AG09319 (cell line): ENCODE data around the gene GRID2IP.
"Not testable (repeated sequence)": the region's sequence is repeated elsewhere in the genome, so short reads cannot be mapped to it uniquely, and the experiment has no call there.

ENCODE experiments used
- DNase-seq: peaks from one replicate; pipeline ENCODE4 v3.0.0-alpha.2; 2010; ENCODE audit warnings: low read depth; ENCODE audit errors: extremely low read depth
- TF ChIP-seq, protein P1 (sequence below): IDR thresholded peaks from 2 replicates; pipeline ENCODE4 v1.5.1; 2011; ENCODE audit warnings: low read depth, mild to moderate bottlenecking, inconsistent platforms, low read length, moderate library complexity

The GRID2IP gene

DNA sequence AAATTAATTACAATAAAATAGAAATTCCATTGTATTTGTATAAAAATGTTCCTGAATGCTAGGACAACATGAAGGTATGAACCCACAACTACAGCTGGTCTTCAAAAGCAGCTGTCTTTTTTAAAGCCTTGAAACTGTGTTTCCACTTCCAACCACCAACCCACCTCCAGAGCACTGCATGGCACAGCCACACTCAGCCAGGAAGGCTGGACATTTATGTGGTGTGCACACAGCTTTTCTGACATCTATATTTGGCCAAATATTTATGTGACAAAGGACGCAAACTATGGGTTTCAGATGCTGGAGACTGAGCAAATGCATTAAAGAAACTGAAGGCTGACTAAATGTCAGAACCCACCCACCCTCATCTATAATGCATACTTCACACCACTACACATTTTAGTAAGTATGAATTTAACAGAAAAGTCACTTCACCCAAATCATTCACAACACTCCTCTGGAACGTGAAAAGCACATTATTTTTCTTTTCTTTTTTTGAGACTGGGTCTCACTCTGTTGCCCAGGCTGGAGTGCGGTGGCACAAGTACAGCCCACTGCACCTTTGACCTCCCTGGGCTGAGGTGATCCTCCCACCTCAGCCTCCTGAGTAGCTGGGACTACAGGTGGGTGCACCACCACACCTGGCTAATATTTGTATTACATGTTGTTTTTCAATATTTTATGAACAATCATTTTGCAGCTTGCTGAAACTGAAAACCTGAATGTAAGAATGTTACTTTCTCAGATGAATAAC is 75.7 kb downstream of the GRID2IP start:
- TF ChIP-seq, protein P1, sequence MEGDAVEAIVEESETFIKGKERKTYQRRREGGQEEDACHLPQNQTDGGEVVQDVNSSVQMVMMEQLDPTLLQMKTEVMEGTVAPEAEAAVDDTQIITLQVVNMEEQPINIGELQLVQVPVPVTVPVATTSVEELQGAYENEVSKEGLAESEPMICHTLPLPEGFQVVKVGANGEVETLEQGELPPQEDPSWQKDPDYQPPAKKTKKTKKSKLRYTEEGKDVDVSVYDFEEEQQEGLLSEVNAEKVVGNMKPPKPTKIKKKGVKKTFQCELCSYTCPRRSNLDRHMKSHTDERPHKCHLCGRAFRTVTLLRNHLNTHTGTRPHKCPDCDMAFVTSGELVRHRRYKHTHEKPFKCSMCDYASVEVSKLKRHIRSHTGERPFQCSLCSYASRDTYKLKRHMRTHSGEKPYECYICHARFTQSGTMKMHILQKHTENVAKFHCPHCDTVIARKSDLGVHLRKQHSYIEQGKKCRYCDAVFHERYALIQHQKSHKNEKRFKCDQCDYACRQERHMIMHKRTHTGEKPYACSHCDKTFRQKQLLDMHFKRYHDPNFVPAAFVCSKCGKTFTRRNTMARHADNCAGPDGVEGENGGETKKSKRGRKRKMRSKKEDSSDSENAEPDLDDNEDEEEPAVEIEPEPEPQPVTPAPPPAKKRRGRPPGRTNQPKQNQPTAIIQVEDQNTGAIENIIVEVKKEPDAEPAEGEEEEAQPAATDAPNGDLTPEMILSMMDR, result no peak
- DNase-seq, result no peak

DNA sequence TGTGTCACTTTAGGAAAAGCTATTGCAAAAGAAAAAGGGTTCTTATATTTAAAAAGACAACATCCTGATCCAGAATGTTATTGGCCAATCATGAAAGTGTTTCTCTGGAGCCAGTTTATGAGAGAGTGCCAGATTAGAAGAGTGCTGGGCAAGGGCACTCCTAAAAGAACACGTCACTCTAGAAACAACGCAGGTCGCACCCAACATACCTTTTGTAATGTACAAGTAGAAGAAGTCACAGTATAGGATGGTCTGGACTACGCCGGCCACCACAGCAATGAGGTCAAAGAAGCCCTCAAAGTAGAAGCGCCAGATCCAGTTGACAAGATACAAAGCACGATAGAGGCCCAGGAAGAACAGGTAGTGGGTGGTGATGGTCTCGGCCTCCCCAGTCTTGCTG is 85.4 kb downstream of the GRID2IP start:
- no peak for DNase-seq
- TF ChIP-seq, protein P1, result no peak

DNA sequence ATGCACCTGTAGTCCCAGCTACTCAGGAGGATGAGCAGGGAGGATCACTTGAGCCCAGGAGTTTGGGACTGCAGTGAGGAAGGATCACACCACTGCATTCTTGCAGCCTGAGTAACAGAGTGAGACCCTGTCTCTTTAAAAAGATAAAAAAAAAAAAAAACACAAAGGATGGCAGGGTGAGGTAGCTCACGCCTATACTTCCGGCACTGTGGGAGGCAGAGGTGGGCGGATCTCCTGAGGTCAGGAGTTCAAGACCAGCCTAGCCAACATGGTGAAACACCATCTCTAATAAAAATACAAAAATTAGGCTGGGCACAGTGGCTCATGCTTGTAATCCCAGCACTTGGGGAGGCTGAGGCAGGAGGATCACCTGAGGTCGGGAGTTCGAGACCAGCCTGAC is 87.7 kb downstream of the GRID2IP start:
- DNase-seq, result not testable (repeated sequence)

DNA sequence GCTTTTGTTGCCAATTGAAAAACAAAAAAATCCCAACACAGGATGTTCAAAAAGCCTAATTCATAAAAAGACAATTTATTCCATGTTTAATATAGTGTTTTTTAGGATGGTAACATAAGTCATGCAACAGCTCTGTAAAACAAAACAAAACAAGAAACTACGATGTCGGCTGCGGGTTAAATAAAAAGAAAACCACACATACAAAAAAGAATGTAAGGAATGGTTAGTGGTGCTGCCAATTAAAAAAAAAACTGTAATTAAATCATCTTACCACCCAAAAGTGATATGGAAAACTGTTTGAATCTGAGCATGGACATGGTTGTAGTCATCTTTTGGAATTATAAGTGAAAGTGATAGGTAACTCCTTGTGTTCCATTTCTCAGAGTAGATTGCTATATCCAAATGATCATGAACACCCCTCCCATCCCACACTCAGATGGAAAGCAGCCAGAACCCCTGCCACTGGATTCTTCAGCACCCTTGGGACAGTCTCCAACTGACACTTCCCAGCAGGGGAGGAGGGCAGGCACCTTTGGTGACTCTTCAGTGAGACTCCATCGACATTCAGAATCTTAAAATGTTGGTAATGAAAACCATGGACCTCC is 89.2 kb downstream of the GRID2IP start:
- TF ChIP-seq, protein P1, result no peak
- no peak for DNase-seq

DNA sequence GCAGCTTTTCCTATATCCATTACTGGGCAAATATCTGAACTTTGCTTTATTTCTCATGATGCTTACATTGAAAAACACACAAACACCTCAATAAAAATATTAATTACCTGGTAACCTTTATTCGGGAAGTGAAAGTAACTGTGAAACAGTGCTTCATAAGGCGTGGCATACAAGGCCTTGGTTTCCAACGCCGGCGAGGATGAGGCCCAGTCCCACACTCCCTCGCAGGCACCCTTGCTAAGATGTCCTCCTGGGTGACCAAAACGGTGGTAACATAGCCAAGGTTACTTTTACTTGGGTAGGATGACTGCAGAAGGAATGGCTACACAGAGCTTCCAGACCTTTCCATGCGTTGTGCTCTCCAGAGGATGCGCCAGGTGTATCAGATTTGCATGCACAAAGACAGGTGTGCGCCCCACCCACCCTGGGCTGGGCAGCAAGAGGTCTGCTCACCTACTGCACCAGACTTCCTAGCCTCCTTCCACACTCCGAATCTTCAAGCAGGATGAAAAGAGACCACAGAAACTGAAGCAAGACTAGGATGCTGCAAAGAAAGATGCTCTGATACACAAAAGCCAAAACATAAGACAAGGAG is 90.2 kb downstream of the GRID2IP start:
- TF ChIP-seq, protein P1, result no peak

DNA sequence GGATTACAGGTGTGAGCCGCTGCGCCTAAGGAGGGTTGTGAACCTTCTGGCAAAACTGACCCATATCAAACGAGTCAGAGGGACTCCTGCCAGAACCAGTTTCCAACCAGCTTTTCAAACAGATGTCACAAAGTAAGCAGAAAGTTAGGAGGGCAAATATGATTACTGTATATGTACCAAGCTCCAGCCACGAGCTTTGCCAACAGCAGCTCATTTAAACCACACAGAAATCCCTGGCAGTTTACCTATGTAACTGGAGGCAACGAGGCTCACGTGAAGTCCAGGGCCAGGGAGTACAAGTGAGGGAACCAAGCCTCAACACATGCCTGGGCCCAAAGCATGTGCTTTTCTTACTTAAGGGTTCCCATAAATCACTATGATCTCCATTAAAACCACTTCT is 91.0 kb downstream of the GRID2IP start:
- DNase-seq, result no peak

More for the DNA sequence above, 90.2 kb downstream of the GRID2IP start:
- no peak for DNase-seq

DNA sequence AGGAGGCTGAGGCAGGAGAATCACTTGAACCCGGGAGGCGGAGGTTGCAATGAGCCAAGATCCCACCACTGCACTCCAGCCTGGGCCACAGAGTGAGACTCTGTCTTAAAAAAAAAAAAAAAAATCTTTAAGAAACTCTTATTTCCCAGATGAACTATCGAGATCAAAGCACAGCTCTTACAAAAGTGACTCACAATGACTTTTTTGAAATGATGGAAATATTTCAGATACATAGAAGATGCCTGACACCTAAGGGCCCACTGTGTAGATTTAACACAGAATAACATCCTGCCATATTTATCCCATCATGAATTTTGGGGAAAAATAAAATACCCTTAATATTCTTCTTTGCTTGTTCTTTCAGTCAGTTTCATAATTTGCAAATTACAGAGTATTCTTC is 92.6 kb downstream of the GRID2IP start:
- not testable (repeated sequence) for DNase-seq

More for the DNA sequence above, 91.0 kb downstream of the GRID2IP start:
- TF ChIP-seq, protein P1, result no peak

DNA sequence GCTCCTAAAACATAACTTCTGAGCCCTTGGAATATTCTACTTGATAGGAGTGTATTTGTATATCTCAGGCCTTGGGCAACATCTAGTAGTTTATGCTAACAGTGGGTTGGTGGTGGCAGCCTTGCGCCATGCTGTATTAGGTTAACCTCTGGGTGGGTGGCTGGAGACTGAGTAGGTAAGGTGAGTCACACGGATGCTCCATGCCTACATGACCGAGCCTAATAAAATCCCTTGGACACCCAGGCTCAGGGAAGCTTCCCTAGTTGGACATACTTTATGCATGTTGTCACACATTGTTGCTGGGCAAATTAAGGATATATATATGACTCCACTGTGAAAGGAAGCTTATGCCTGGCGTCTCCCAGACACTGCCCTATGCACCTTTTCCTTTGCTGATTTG is 97.5 kb downstream of the GRID2IP start:
- TF ChIP-seq, protein P1, result no peak
- DNase-seq, result no peak
